Hindlimb muscle (tissue), 1 donor: Measurements from ENCODE around the gene ZNF804B. TPM values are rescaled to one million over a fixed set of nuclear protein-coding genes. Genes with fewer than 3 reads are reported as not detected.

Experiments used
- DNase-seq: peaks from one replicate; pipeline ENCODE4 v3.0.0-alpha.2; 2013
- polyA plus RNA-seq: library from polyadenylated mRNA; unstranded; fragments of 120-200 nt; gene quantifications from one replicate; pipeline ENCODE4 v1.2.1, GENCODE V29; 2013; ENCODE audit not compliant: insufficient read length

ZNF804B gene
- polyA plus RNA-seq, 1 donor, result not detected

DNA sequence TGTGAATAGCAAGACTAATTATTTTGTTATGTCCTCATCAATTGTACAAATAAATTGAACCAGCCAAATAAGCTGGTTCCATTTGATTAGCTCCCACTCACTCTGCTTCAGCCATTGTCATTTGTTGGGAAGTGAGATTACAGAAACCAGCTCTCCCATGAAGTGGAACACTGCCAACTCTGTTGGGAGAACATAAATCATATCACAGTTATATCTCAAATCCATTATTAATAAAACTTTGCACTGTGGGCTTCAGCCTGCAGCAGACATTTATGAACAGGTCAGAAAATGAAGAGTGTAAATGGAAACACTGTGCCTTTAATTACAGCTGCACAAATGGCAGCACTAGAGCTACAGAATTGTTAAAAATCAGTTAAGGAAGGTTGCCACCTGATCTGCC is 82.7 kb downstream of the ZNF804B start:
- no peak for DNase-seq

DNA sequence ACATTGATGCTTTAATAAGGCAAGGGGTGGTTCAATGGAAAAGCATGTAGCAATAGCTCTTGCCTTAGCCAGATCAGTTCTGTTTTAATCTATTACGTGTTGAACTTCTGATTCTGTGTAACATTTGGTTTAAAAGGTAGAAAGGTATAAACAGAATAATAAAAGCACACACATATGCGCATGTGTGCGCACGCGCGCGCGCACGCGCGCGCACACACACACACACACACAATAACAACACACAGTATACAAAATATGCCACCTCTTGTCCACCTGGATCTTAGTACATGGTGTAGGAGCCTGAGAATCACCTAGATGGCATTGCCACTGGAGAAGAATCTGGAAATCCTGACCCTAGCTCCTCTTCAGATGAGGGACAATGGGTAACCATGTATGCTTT is 85.6 kb downstream of the ZNF804B start:
- no peak for DNase-seq

DNA sequence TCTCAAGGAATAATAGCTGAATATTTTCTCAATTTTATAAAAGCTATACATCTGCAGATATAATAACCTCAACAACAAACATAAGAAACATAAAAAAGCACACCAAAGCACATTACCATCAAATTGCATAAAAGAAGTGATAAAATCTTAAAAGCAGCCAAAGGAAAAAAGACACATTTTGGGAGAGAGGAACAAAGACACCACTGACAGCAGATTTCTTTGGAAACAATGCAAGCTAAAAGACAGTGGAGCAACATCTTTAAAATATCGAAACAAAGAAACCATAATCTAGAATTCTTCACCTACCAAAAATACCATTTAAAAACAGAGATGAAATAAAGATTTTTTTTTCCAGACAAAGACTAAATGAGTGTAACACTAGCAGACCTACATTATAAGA is 91.7 kb downstream of the ZNF804B start:
- no peak for DNase-seq

DNA sequence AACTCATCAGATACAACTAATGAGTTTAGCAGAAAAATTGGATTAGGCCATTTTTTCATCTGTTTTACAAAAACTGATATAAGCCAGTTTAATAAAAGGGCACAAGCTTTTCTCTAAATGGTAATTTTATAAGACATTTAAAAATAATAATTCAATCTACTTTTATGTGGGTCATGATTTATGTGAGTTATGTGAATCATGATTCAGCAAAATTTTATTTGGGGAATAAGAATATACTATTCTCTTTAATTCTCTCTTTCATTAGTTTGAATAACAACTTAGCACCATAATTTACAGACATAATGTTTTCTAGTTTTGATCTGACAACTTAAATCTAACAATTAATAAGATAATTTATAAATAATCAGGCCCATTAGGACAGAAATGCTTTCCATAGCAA is 99.8 kb downstream of the ZNF804B start:
- no peak for DNase-seq

DNA sequence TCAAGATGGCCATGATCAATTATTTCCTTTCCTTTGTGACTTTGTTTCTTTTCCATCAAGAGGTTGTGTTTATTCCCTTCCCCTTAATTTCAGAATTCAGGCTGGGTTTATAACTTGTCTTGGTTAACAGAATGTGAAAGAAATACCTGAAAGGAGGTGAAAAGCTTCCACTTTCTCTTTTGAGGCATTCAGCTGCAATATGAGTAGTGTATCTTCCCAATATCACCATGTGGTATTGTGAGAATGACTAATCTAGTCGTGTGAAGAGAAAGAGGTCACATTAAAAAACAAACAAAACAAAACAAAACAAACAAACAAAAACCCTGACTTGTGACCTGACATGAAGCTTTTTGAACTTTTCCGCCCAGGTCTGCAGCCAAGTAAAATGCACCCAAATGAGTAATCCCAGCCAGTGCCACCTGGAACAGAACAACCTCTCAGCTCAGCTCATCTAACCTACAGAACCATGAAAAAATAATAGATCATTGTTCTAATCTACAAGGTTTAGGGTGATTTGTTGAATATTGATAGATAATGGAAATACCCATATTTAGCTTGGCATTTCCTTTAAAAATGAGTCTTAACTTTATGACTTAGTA is 106.9 kb downstream of the ZNF804B start:
- DNase-seq, result no peak

DNA sequence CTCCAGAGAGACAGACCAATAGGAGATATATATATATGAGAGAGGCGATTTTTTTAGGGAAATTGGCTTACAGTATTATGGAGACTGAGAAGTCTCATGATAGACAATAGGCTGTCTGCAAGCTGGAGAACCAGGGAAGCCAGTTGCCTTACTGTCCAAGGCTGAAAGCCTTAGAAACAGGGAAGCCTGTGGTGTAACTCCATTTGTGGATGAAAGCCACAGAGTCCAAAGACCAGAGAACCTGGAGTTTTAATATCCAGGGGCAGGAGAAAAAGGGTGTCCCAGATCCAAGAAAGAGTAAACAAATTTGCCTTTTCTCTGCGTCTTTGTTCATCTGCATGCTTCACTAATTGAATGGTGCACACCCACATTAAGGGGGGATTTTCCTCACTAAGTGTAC is 107.7 kb downstream of the ZNF804B start:
- DNase-seq, result no peak

DNA sequence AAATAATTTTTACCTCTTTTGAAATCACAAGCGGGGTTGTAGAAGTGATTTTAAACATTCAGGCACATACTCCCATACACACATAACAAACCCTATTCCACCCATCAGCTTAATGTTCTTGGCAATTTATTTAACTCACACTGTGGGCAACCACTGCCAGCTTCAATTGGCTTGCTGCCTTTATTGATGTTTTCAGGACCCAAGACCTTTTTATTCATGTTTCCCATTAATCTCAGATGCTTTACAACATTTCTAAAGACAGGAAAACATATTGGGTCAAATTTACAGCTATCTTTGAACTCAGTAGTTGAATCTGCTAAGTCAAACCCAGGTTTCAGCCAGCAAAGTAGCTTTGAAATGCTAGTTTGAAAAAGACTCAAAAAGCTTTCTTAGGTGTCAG is 109.0 kb downstream of the ZNF804B start:
- DNase-seq, result no peak

DNA sequence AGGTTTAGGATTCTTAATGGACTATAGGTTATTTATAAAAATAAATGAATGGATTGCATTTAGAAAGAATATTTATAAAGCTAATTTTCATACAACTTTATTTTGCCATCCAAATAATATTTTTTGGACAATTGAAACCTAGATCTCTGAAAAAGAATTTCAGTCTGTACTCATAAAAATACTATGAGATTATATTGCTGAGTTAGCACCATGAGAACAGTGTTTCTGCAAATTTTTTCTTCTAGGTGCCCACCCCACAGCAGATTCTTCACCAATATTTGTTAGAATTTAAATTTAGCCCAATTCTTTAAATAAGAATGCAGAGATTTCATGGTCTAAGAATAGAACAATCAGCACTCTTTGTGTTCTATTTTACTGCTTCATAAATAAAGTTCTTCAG is 121.6 kb downstream of the ZNF804B start:
- no peak for DNase-seq

DNA sequence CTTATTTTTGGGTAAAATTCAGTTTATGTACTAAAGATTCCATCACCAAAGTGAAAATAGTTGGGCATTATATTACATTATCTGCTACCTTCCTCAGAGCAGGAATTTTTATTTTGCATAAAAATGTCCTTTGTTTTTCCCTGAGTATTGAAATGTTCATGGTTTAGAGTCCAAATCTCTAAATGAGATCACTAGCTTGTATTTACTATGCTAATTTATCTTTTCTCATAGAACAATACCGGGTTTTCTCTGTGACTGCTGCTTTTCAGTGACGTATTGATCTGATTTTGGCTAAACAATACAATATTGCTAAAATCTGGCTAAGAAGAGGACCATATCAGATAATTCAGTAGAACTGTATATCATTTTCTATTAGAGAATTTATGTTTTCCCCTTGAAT is 125.6 kb downstream of the ZNF804B start:
- no peak for DNase-seq

DNA sequence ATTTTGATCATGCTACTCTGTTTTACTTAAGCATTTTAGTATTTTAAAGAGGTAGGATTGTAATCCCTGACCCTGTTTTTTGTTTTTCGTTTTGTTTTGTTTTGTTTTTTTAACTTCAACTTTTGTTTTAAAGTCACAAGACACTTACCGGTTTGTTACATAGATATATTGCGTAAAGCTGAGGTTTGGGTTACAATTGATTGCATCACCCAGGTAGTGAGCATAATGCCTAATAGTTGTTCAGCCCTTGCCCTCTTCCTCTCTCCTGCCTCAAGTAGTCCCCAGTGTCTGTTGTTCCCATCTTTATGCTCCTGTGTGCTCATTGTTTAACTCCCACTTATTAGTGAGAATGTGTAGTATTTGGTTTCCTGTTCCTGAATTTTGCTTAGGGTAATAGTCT is 129.2 kb downstream of the ZNF804B start:
- DNase-seq, result no peak

DNA sequence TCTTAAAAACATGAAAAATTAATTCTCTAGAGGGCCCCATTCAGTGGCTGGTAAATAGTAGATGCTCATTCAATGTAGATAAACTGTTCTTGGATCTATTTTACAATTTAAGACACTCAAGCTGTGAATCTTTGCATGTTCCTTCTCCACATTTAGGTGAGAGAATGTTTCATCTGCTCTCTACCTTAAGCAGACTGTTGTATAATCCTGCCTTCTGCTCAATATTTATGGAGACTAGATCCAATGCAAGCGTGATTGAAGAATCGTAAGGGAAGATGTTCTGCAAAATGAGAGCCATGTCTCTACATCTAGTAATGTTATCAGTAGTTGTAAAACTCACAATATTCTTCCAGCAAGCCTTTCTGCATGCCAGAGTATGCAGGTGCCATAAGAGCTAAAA is 151.0 kb downstream of the ZNF804B start:
- DNase-seq, result no peak

DNA sequence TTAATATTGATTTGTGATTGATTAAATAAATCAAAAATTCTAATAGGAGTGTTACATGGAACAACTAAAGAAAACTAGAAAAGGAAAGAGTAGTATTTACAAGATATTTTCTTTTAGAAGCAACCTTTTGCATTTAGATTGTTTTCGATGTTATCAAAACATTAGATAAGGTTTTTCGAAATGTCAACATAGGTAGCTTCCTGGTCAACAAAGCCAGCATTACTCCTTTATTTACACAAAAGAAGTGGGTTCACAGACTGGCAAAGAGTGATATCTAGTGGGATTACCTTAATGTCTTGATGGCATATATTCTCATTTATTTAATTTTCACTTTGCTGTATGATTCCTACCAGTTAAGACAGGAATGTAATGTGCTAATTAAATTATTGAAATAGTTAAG is 153.4 kb downstream of the ZNF804B start:
- DNase-seq, result no peak

DNA sequence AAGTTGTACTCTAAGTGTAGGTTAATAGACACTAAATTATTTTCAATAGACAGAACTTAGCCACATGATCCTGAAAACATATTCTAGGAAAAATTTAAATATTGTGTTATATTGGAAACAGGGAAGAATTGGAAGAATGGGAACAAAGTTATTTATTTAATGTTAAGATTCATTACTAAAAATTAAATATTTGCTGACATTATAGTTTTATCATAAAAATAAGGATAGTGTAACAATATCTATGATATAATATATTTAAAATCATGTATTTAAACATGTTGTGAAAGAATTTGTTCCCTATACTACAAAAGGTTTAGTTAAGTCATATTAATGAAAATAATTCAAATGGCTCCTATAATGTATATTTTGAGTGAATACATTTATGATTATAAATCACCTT is 156.1 kb downstream of the ZNF804B start:
- no peak for DNase-seq

DNA sequence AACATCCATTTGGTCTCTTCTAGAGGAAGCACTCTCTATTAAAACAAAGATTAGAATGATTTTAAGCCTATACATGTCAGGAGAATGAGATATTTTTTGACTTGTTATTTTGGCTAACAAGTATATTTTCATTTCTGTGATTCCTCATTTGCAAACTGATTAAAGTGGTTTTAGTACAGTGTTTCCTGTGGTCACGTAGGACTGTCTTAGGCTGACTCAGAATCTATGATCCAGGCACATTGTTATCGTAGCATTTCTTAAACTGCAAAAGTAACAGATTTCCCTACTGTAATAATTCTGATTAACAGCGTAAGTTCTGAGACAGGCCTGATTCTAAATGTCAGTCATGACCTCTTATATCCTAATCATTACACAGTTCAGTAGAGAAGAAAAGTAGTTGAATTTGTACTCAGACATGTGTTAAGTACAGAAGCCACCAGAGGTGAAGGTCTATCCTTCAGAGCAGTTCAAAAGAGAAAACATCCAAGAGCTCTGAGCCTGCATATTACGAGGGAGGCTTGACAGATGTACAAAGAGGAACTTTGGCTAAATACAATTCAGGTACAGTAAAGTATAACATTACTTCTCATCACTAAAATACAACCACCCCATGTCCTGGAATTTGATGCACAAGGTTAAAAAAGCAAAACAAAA is 160.1 kb downstream of the ZNF804B start:
- DNase-seq, result no peak

DNA sequence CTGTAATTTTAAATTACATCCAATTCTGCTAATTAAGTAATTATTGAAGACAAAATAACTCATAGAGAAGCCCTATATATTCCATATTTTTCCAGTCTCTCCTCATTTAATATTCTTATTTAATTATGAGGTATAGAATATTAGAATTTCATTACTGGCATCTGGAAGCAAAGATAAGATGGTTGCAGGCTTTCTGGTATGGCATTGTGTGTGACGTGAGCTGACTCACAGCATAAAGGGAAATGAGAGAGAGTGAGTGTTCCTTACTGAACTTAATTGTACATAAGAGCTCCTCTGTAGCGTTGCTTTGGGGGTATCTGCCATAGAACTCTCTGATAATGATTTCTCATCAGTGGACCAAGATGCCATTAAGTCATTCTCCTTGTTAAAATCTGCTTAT is 163.4 kb downstream of the ZNF804B start:
- DNase-seq, result no peak

DNA sequence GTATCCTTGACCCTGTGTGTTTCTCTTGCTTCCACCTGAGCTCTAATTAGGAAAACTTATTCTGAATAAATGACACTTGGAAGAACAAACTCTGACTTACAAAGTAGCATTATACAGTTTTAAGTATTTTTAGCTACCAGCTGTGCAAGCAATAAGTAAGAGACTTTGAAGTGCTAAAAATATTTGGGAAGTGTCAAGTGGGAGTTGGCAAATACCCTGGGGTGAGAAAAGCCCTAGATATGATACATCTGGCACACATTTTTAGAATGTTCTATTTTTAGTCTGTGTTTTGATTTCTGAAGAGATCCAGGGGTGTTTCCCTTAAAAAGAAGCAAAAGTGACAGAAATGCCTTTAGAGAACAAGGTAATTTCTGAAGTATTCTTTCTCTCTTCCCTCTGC is 168.8 kb downstream of the ZNF804B start:
- no peak for DNase-seq

DNA sequence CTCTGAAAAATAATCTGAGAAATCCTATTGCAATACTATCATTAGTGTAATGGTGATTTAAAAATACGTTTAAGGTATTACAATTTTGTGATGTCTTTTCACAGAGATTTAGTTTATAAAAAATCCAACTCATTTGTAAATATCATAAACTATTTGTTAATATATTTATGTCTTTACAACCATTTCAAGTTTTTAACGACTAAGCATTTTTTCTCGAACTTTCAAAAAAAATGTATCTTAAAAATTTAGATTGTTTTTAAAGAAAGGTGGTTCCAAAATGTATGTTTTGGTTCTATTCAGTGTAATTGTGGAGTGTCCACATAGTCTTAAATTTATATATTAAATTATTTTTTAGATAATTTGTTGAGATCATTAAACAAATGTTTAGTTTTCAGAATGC is 170.2 kb downstream of the ZNF804B start:
- DNase-seq, result no peak

DNA sequence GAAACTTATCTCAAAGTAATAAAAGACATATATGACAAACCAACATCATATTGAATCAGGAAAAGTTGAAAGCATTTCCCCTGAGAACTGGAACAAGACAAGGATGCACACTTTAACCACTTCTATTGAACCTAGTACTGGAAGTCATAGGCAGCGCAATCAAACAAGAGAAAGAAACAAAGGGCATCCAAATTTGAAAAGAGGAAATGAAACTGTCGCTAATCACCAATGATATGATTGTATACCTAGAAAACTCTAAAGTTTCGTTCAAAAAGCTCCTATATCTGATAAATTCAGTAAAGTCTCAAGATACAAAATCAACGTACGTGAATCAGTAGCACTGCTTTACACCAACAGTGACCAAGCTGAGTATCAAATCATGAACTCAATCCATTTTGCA is 173.8 kb downstream of the ZNF804B start:
- DNase-seq, result no peak

DNA sequence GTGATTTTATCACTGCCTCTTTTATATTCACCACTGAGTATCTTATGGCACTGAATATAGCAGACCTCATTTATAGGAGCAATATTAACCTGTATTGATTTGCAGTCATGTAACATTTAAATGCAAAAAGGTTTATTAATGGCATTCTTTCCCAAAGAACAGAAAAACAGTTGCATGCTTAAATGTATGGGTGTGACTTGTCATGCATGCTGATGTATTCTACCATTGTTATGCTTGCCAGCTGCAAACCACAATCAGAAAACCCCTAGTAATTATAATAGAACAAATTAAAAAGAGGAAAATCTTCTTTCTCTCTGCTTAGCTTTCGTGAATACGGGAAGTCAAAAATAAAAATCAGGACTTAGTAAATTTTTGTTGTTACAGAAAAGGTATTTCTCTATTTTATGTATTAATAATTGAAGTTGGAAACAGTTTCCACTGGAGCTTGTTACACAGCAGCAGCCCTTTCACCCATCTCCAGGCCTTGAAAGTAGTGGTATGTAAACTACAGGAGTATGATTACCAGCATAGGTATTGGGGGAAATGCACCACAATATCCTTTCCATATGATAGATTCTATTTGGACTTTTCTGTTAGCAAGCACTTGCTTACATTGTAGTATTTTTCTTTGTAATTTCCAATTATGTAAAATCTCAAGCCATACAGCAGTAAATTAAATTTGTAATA is 183.5 kb downstream of the ZNF804B start:
- no peak for DNase-seq

DNA sequence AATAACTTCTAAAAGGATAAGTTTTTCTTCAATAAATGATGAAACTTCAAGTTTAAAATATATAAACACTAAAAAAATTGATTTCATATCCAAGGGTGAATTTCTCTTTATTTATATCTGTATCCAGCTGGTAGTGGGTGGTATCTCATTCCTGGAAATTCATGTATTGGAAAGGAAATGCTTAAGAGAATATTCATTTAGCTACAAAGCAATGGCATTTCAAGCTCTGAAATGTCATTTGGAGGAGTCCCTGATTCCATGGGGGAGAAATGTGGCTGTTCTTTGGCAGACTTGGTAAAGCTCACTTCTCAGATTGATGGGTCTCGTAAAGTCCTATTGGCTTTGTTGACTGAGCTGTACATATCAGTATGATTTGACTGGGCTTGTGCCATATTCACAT is 192.3 kb downstream of the ZNF804B start:
- DNase-seq, result no peak

DNA sequence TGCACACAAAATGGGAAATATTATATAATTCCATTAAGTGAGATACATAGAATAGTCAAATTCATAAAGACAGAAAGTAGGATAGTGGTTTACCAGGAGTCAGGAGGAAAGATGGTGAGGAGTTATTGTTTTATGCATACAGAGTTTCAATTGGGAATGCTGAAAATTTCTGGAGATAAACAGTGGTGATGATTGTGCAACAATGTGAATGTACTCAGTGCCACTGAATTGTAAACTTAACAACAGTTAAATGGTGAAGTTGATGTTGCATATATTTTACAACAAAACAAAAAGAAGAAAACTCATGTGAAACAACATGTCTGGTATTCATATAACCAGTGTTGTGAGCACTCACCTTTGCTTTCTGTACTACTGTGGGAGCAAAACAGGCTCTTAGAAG is 204.9 kb downstream of the ZNF804B start:
- DNase-seq, result no peak

DNA sequence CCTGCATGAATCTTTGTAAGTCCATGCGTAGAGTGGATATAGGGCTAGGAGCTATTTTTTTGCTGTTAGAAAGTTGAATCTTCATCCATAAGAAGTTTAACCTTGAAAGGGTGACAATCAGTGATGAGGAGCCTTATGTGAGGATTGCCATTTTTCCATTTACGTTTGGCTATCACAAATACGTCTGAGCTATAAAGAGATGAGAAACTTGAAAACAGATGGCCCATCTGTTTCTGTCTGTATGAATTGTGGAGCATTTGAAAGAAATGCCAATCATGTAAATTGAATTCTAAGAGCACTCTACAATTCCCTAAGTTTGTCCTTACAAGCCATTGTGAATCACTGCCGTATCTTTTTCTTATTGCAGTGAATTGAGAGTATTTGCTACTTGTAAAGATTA is 205.9 kb downstream of the ZNF804B start:
- no peak for DNase-seq

DNA sequence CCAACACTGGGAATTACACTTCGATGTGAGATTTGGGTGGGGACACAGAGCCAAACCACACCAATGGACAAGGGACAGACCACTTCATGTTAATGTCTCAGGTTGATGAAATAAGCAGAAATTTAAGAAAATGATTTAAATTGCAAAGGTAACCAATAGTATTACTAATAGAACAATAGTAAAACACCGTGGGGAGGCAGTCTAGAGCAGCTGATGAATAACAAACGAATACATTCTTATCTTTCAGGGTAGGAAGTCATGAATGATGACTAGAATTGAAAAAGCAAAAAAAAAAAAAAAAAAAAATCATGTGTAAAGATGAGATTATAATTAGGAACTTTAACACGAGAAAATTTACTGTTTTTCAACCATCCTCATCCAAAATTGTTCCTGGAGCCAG is 207.9 kb downstream of the ZNF804B start:
- DNase-seq, result no peak

DNA sequence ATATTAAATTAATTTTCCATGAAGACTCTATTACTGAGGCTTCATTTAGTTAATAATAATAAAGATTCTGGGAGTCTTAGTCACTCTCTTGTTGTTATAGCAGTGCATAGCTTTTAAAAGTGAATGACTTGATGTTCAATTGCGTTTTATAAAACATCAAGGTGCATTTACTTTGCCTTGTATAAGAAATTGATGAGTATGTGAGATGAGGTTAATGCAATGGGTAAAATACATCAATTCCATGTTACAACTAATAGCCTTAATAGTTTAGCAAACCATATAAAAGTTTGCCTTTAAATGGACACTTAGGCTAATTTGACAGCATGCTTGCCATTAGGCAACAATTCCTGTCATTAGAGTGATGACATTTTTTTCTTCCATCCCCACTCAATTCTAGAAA is 209.7 kb downstream of the ZNF804B start:
- DNase-seq, result no peak
